GM12878 (cell line): ENCODE measurements around the gene UBE2E3. TPM values are rescaled to one million over a fixed set of nuclear protein-coding genes. Genes with fewer than 3 reads are reported as not detected.
"Not testable (repeated sequence)": the region's sequence is repeated elsewhere in the genome, so short reads cannot be mapped to it uniquely, and the experiment has no call there.

Experiments used
- ATAC-seq: fragments of 200-7000 bp; cut with Tn5 transposase; 3 replicates; pipeline ENCODE4 v1.9.1; 2020; ENCODE audit warnings: mild to moderate bottlenecking, moderate library complexity
- BruUV-seq: library from RNA; stranded (reverse); fragments of 400-500 nt; replicated peaks from 2 replicates; lab custom pipeline; 2021; lab: Mats Ljungman, UMichigan
- CTCF ChIA-PET: fragments of 300-600 bp; sonication (Branson Sonifier 250); formaldehyde crosslinking; extraction: SDS; loops from one replicate; lab custom pipeline; 2021; ENCODE audit warnings: inconsistent platforms; lab: Yijun Ruan, JAX
- POLR2A ChIA-PET: fragments of 350-600 bp; formaldehyde crosslinking; extraction: SDS; loops from one replicate; lab custom pipeline; 2021; ENCODE audit warnings: inconsistent platforms; lab: Charles Lee
- RAD21 ChIA-PET: fragments of 300-600 bp; sonication (Branson Sonifier 250); formaldehyde crosslinking; loops from one replicate; lab custom pipeline; 2023; ENCODE audit warnings: antibody characterized with exemption; ENCODE audit not compliant: unreplicated experiment; lab: Charles Lee
- SMC1A ChIA-PET: fragments of 300-600 bp; sonication (Branson Sonifier 250); formaldehyde crosslinking; loops from one replicate; lab custom pipeline; 2023; ENCODE audit not compliant: unreplicated experiment, uncharacterized antibody; lab: Charles Lee
- DNase-seq: peaks from one replicate; pipeline ENCODE4 v3.0.0-alpha.2; 2011; ENCODE audit warnings: low read depth, low spot score
- FAIRE-seq: peaks from 3 replicates; lab custom pipeline; 2011; peaks lifted over from hg19 to GRCh38; lab: Jason Lieb, UNC
- H2AFZ ChIP-seq: 2 replicates; pipeline ENCODE4 v1.6.0; 2011; ENCODE audit warnings: low read depth, low read length, control low read depth; ENCODE audit not compliant: control insufficient read depth
- H3K27ac ChIP-seq: 2 replicates; pipeline ENCODE4 v1.5.1; 2011; ENCODE audit warnings: control low read depth; ENCODE audit not compliant: control insufficient read depth, insufficient read depth
- H3K27me3 ChIP-seq, 2 experiments: replicated peaks in 1 of 2; 2 replicates each; pipeline versions ENCODE4 v1.6.0 to v1.6.1; 2011; ENCODE audit warnings: low read length in 1 of 2; ENCODE audit not compliant: control insufficient read depth in 2 of 2, insufficient read depth in 2 of 2
- H3K36me3 ChIP-seq, 2 experiments: 2 replicates each; pipeline ENCODE4 v1.5.1; 2011; ENCODE audit warnings: low read length in 1 of 2; ENCODE audit not compliant: control insufficient read depth in 2 of 2, insufficient read depth in 2 of 2
- H3K4me1 ChIP-seq: 2 replicates; pipeline ENCODE4 v1.6.1; 2011; ENCODE audit warnings: mild to moderate bottlenecking, low read length, moderate library complexity, mixed read lengths; ENCODE audit not compliant: control insufficient read depth, insufficient read depth
- H3K4me2 ChIP-seq: 2 replicates; pipeline ENCODE4 v1.6.0; 2011; ENCODE audit warnings: control low read depth; ENCODE audit not compliant: control insufficient read depth, insufficient read depth
- H3K4me3 ChIP-seq: fragments of 200-600 bp; sonication (generic); 2 replicates; pipeline ENCODE4 v1.5.1; 2016
- H3K79me2 ChIP-seq: 2 replicates; pipeline ENCODE4 v1.6.0; 2011; ENCODE audit warnings: low read length; ENCODE audit not compliant: control insufficient read depth, insufficient read depth
- H3K9ac ChIP-seq: 2 replicates; pipeline ENCODE4 v1.8.0; 2011; ENCODE audit warnings: low read length, control low read depth, mixed read lengths; ENCODE audit not compliant: control insufficient read depth, insufficient read depth
- H3K9me3 ChIP-seq: replicated peaks from 3 replicates; pipeline ENCODE4 v1.5.1; 2011; ENCODE audit warnings: mild to moderate bottlenecking, low read length; ENCODE audit not compliant: control insufficient read depth, insufficient read depth
- H4K20me1 ChIP-seq: 2 replicates; pipeline ENCODE4 v1.6.0; 2011; ENCODE audit not compliant: control insufficient read depth, insufficient read depth
- EGR1 ChIP-seq, 2 experiments: IDR thresholded peaks; 1 replicate in 1 of 2; 2 replicates in 1 of 2; pipeline ENCODE4 v1.6.1; 2011 to 2012; ENCODE audit warnings: low read depth in 2 of 2, low read length in 2 of 2, borderline replicate concordance in 1 of 2, mild to moderate bottlenecking in 1 of 2, moderate library complexity in 1 of 2
- MYC ChIP-seq: IDR thresholded peaks from 2 replicates; pipeline ENCODE4 v1.6.1; 2011; ENCODE audit warnings: mild to moderate bottlenecking, low read length, moderate library complexity, inconsistent platforms; ENCODE audit not compliant: insufficient read depth, insufficient replicate concordance, insufficient read length, severe bottlenecking
- NRF1 ChIP-seq: conservative IDR thresholded peaks from 2 replicates; pipeline ENCODE4 v1.6.1; 2011; ENCODE audit warnings: mild to moderate bottlenecking, low read depth, low read length, improper control_type of control experiment
- RFX5 ChIP-seq: IDR thresholded peaks from 2 replicates; pipeline ENCODE4 v1.6.1; 2011; ENCODE audit warnings: low read depth, low read length, improper control_type of control experiment
- SMC3 ChIP-seq: IDR thresholded peaks from 2 replicates; pipeline ENCODE4 v1.6.1; 2011; ENCODE audit warnings: low read length, improper control_type of control experiment, borderline replicate concordance
- SPI1 ChIP-seq: IDR thresholded peaks from 2 replicates; pipeline ENCODE4 v1.6.1; 2011; ENCODE audit warnings: low read depth, mild to moderate bottlenecking, low read length, moderate library complexity, borderline replicate concordance; ENCODE audit not compliant: insufficient read depth
- STAT1 ChIP-seq: fragments of 450-650 bp; conservative IDR thresholded peaks from 2 replicates; pipeline ENCODE4 v1.6.1; 2014; ENCODE audit warnings: antibody characterized with exemption, mild to moderate bottlenecking
- WGBS: methylation state at CpG from one replicate; pipeline ENCODE4 v1.1.6; 2016; ENCODE audit warnings: low lambda C conversion rate; ENCODE audit not compliant: insufficient replicate concordance, insufficient coverage; ENCODE audit errors: missing lambda C conversion rate; 5-methylcytosine and 5-hydroxymethylcytosine counted together
- in situ Hi-C: fragments of 300-500 bp; cut with MboI; formaldehyde crosslinking; loops from 9 replicates; pipeline ENCODE4 v1.14.3; 2018; ENCODE audit warnings: mixed read lengths
- intact Hi-C: fragments of 100-400 bp; cut with micrococcal nuclease; formaldehyde crosslinking; loops from one replicate; pipeline ENCODE4 v1.14.2; 2022; ENCODE audit not compliant: unreplicated experiment
- polyA plus RNA-seq, 11 experiments: library from polyadenylated mRNA; depleted of rRNA in 4 of 11; unstranded in 6 of 11; stranded (reverse) in 5 of 11; fragments of >200 nt; fragmentation: Nextera tagmentation in 4 of 11; fragmentation: Illumina TruSeq in 1 of 11; extraction: Ambion mirVana in 4 of 11; extraction: Trizol in 1 of 11; gene quantifications; 1 replicate in 1 of 11; 2 replicates in 10 of 11; pipeline versions ENCODE4 v1.2.1 to v1.2.3, GENCODE V29; 2011 to 2016; ENCODE audit warnings: inconsistent platforms in 2 of 11, missing spikeins in 2 of 11, low read depth in 1 of 11
- total RNA-seq, 4 experiments: library from RNA; depleted of rRNA in 3 of 4; stranded (reverse); fragments of >200 nt in 3 of 4; fragmentation: Illumina TruSeq in 1 of 4; extraction: Trizol in 1 of 4; gene quantifications; 2 replicates each; pipeline versions ENCODE4 v1.2.1 to v1.2.3, GENCODE V29; 2013 to 2021
- TF ChIP-seq, protein P1 (sequence below): IDR thresholded peaks from 2 replicates; pipeline ENCODE4 v1.6.1; 2012; ENCODE audit warnings: mild to moderate bottlenecking, low read depth, low read length
- TF ChIP-seq, protein P2 (sequence below): IDR thresholded peaks from 2 replicates; pipeline ENCODE4 v1.6.1; 2012; ENCODE audit warnings: low read depth, low read length, improper control_type of control experiment

Gene UBE2E3
- total and polyA plus RNA-seq, 10 of the 15 experiments (the other 5 are each of a cell fraction or from before 2014, with no cell fraction given): 14.9 to 50.0 (median 26.2) TPM

DNA sequence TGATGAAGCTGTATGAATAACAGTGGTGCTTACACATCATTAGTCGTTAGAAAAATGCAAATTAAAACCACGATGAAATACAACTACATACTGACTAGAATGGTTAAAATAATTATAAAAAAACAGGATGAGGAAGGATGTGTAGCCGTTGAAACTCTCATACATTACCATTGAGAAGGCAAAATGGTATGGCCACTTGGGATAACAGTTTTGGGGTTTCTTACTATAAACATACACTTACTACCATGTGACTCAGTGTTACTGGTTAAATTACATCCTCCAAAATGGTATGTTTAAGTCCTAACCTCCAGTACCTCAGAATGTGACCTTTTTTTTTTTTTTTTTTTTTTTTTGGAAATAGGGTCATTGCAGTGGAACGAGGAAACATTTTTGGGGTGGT lies 58.4 kb downstream of the UBE2E3 start (continued):
- TF ChIP-seq SMC3 (no peak), MYC (no peak), NRF1 (no peak), SPI1 (no peak), STAT1 (no peak), EGR1 (IDR thresholded peaks at IDR 0.05; ENCODE audit: borderline replicate concordance in 1 of 2, low read depth in 2 of 2, low read length in 2 of 2) (no peak), RFX5 (no peak)
- TF ChIP-seq, protein P1, sequence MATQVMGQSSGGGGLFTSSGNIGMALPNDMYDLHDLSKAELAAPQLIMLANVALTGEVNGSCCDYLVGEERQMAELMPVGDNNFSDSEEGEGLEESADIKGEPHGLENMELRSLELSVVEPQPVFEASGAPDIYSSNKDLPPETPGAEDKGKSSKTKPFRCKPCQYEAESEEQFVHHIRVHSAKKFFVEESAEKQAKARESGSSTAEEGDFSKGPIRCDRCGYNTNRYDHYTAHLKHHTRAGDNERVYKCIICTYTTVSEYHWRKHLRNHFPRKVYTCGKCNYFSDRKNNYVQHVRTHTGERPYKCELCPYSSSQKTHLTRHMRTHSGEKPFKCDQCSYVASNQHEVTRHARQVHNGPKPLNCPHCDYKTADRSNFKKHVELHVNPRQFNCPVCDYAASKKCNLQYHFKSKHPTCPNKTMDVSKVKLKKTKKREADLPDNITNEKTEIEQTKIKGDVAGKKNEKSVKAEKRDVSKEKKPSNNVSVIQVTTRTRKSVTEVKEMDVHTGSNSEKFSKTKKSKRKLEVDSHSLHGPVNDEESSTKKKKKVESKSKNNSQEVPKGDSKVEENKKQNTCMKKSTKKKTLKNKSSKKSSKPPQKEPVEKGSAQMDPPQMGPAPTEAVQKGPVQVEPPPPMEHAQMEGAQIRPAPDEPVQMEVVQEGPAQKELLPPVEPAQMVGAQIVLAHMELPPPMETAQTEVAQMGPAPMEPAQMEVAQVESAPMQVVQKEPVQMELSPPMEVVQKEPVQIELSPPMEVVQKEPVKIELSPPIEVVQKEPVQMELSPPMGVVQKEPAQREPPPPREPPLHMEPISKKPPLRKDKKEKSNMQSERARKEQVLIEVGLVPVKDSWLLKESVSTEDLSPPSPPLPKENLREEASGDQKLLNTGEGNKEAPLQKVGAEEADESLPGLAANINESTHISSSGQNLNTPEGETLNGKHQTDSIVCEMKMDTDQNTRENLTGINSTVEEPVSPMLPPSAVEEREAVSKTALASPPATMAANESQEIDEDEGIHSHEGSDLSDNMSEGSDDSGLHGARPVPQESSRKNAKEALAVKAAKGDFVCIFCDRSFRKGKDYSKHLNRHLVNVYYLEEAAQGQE: no peak
- TF ChIP-seq, protein P2, sequence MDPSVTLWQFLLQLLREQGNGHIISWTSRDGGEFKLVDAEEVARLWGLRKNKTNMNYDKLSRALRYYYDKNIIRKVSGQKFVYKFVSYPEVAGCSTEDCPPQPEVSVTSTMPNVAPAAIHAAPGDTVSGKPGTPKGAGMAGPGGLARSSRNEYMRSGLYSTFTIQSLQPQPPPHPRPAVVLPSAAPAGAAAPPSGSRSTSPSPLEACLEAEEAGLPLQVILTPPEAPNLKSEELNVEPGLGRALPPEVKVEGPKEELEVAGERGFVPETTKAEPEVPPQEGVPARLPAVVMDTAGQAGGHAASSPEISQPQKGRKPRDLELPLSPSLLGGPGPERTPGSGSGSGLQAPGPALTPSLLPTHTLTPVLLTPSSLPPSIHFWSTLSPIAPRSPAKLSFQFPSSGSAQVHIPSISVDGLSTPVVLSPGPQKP: no peak

DNA sequence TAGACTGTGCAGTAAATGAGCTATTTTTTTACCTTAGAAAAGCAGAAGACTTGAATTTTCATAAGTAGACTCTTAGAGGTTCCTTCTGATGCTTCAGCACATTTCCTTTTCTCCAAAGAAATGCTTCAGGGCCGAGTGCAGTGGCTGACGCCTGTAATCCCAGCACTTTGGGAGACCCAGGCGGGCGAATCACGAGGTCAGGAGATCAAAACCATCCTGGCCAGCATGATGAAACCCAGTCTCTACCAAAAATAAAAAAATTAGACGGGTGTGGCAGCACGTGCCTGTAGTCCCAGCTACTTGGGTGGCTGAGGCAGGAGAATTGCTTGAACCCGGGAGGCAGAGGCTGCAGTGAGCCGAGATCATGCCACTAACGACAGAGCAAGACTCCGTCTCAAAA lies 60.4 kb downstream of the UBE2E3 start:
- DNase-seq, H3K79me2 ChIP-seq, H3K4me2 ChIP-seq, H3K9me3 ChIP-seq, H3K4me3 ChIP-seq, RAD21 ChIA-PET, H3K27me3 ChIP-seq, H3K27ac ChIP-seq, H2AFZ ChIP-seq, H3K4me1 ChIP-seq, ATAC-seq, H3K9ac ChIP-seq, BruUV-seq, intact Hi-C loops, POLR2A ChIA-PET, H3K36me3 ChIP-seq, in situ Hi-C loops, FAIRE-seq, H4K20me1 ChIP-seq: not testable (repeated sequence)
- SMC1A ChIA-PET: interaction anchor here (0.9 to 1.8 kb wide), 4 partner anchors 14 to 48 kb away, joined by 3 to 5 read pairs (median 4); no protein-coding TSS in a partner anchor
- CTCF ChIA-PET: interaction anchor here (1.2 kb wide), 1 partner anchor 31 kb away, joined by 3 read pairs; no protein-coding TSS in a partner anchor
- WGBS: 99% methylated on average over 9 of the region's 11 CpGs
